Keratinocyte (primary cell): ENCODE results near the gene UXS1. TPM values are rescaled to one million over a fixed set of nuclear protein-coding genes. Genes with fewer than 3 reads are reported as not detected.

Source experiments
- DNase-seq: peaks from one replicate; pipeline ENCODE4 v3.0.0-alpha.2; 2011; ENCODE audit warnings: low read depth, missing footprints, low spot score
- FAIRE-seq: peaks from 2 replicates; lab custom pipeline; 2011; peaks lifted over from hg19 to GRCh38; lab: Jason Lieb, UNC
- H2AFZ ChIP-seq: 2 replicates; pipeline ENCODE4 v1.6.0; 2012; ENCODE audit warnings: low read length, control low read depth, inconsistent platforms; ENCODE audit not compliant: control insufficient read depth
- H3K27ac ChIP-seq: 2 replicates; pipeline ENCODE4 v1.5.1; 2011; ENCODE audit warnings: low read length; ENCODE audit not compliant: control insufficient read depth, insufficient read depth
- H3K27me3 ChIP-seq: 3 replicates; pipeline ENCODE4 v1.6.0; 2011; ENCODE audit warnings: low read length; ENCODE audit not compliant: control insufficient read depth, insufficient read depth; ENCODE audit errors: extremely low read depth
- H3K36me3 ChIP-seq, 2 experiments: 2 replicates in 1 of 2; 3 replicates in 1 of 2; pipeline ENCODE4 v1.5.1; 2011; ENCODE audit warnings: low read length in 2 of 2, mild to moderate bottlenecking in 1 of 2; ENCODE audit not compliant: control insufficient read depth in 2 of 2, insufficient read depth in 2 of 2; ENCODE audit errors: extremely low read depth in 1 of 2
- H3K4me1 ChIP-seq: 3 replicates; pipeline ENCODE4 v1.5.1; 2011; ENCODE audit warnings: low read length; ENCODE audit not compliant: control insufficient read depth, insufficient read depth; ENCODE audit errors: extremely low read depth
- H3K4me2 ChIP-seq: 3 replicates; pipeline ENCODE4 v1.6.0; 2011; ENCODE audit warnings: low read depth, low read length; ENCODE audit not compliant: control insufficient read depth, insufficient read depth; ENCODE audit errors: extremely low read depth
- H3K4me3 ChIP-seq, 3 experiments: fragments of 200-600 bp in 1 of 3; sonication (generic) in 1 of 3; 2 replicates in 2 of 3; 3 replicates in 1 of 3; pipeline ENCODE4 v1.5.1; 2011 to 2016; ENCODE audit warnings: low read length in 3 of 3, mild to moderate bottlenecking in 3 of 3, control low read depth in 2 of 3, inconsistent platforms in 1 of 3, low read depth in 1 of 3, mixed read lengths in 1 of 3, mixed run types in 1 of 3, moderate library complexity in 1 of 3; ENCODE audit not compliant: control insufficient read depth in 2 of 3, insufficient read depth in 2 of 3; ENCODE audit errors: extremely low read depth in 1 of 3
- H3K79me2 ChIP-seq: 2 replicates; pipeline ENCODE4 v1.6.0; 2012; ENCODE audit warnings: low read length; ENCODE audit not compliant: control insufficient read depth, insufficient read depth
- H3K9ac ChIP-seq: 3 replicates; pipeline ENCODE4 v1.6.0; 2011; ENCODE audit warnings: low read length; ENCODE audit not compliant: control insufficient read depth, insufficient read depth; ENCODE audit errors: extremely low read depth
- H3K9me1 ChIP-seq: 3 replicates; pipeline ENCODE4 v1.6.0; 2011; ENCODE audit warnings: low read length; ENCODE audit not compliant: control insufficient read depth, insufficient read depth; ENCODE audit errors: extremely low read depth
- H3K9me3 ChIP-seq: 2 replicates; pipeline ENCODE4 v1.5.1; 2012; ENCODE audit warnings: low read depth, low read length; ENCODE audit not compliant: control insufficient read depth
- H4K20me1 ChIP-seq: 3 replicates; pipeline ENCODE4 v1.6.0; 2011; ENCODE audit warnings: low read length; ENCODE audit not compliant: control insufficient read depth, insufficient read depth; ENCODE audit errors: extremely low read depth
- CTCF ChIP-seq, 3 experiments: IDR thresholded peaks in 1 of 3; conservative IDR thresholded peaks in 1 of 3; optimal IDR thresholded peaks in 1 of 3; 2 replicates in 2 of 3; 3 replicates in 1 of 3; pipeline versions ENCODE3 to v1.5.1; 2011; ENCODE audit warnings: low read length in 3 of 3, mild to moderate bottlenecking in 3 of 3, moderate library complexity in 2 of 3, control low read depth in 1 of 3, inconsistent platforms in 1 of 3; ENCODE audit not compliant: insufficient read depth in 2 of 3; ENCODE audit errors: extremely low read depth in 1 of 3
- EZH2 ChIP-seq: IDR thresholded peaks from one replicate; pipeline ENCODE4 v1.6.1; 2012; ENCODE audit warnings: inconsistent platforms, mild to moderate bottlenecking, low read length, moderate library complexity
- dilution Hi-C: fragments of 300-500 bp; cut with MboI; formaldehyde crosslinking; loops from one replicate; pipeline ENCODE4 v1.7.0; 2020; ENCODE audit warnings: low sequenced_read_pairs; ENCODE audit not compliant: extremely low pct_ligation_motif_present
- polyA plus RNA-seq, 5 experiments: library from polyadenylated mRNA; depleted of rRNA in 3 of 5; stranded (reverse) in 3 of 5; stranded (forward) in 1 of 5; unstranded in 1 of 5; fragments of >200 nt; gene quantifications; 1 replicate in 1 of 5; 2 replicates in 3 of 5; 3 replicates in 1 of 5; pipeline versions ENCODE4 v1.2.1 to v1.2.3, GENCODE V29; 2011 to 2012; ENCODE audit warnings: missing spikeins in 2 of 5, low read depth in 1 of 5, low replicate concordance in 1 of 5

Gene UXS1
- polyA plus RNA-seq, 1 donor (not counting 4 experiments of a cell fraction or from before 2014, with no cell fraction given) = 43.5 TPM

DNA sequence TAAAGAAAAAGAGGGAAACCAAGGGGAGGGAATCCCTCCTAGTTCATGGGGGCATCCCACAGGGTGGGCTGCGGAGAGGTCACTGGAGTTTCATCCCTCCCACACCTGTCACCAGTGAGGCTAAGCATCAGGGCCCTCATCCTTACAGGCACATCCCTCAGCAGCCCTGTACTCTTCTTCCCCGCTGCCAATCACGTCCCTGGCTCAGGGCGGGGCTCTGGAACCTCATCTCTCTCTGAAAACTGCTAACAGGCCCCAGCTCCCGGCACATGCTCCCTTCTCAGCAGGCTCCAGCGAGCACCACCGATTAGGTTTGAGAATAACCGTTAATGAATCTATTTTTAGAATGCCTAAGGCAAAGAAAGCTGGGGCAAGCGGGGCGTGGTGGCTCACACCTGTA lies 13.0 kb downstream of the UXS1 start:
- Histone ChIP-seq H3K9me3 (no peaks in the 10 kb centered on the region), H3K4me3 (no peak overlapping the region), H3K36me3 (no peaks in the 10 kb centered on the region), H3K27ac (no peak overlapping the region), H3K9me1 (no peaks in the 10 kb centered on the region), H3K4me2 (no peak overlapping the region), H3K4me1 (no peaks in the 10 kb centered on the region), H2AFZ (no peak overlapping the region), H3K27me3 (no peaks in the 10 kb centered on the region), H3K79me2 (peaks cover 22% of the 10 kb centered on the region), H3K9ac (no peak overlapping the region), H4K20me1 (peaks cover 3% of the 10 kb centered on the region)
- FAIRE-seq (no peak), DNase-seq (no peak)
- dilution Hi-C loops = no loop called here
- TF ChIP-seq CTCF (optimal IDR thresholded peaks at IDR 0.05 in 1 of 3, IDR thresholded peaks at IDR 0.05 in 1 of 3, conservative IDR thresholded peaks at IDR 0.05 in 1 of 3; ENCODE audit: extremely low read depth in 1 of 3, insufficient read depth in 2 of 3, low read length in 3 of 3) (no peak), EZH2 (no peak)

DNA sequence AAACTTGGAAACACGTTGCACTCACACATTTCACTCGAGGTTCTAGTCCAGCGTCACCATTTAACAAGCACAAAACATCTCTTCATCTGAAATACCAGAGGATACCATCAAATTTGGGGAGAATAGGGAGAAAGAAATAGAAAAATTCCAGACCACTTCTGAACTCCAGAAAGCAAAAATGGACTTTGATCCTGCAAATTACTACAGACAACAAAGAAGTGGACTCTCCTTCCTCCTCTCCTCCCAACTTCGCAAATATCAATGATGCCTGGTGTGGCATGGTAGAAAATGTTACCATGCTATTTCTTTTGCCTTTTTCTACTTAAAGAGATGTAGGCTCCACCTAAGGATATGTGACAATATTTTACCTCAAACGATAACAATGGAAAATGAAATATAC lies 13.5 kb downstream of the UXS1 start:
- H2AFZ ChIP-seq = no peak overlapping the region
- H3K36me3 ChIP-seq = no peaks in the 10 kb centered on the region
- H4K20me1 ChIP-seq = peaks cover 3% of the 10 kb centered on the region
- FAIRE-seq = no peak
- no peaks in the 10 kb centered on the region for H3K4me1 ChIP-seq
- H3K4me3 ChIP-seq = no peak overlapping the region
- no peaks in the 10 kb centered on the region for H3K9me1 ChIP-seq
- H3K4me2 ChIP-seq = no peak overlapping the region
- H3K79me2 ChIP-seq = peaks cover 19% of the 10 kb centered on the region
- TF ChIP-seq CTCF (optimal IDR thresholded peaks at IDR 0.05 in 1 of 3, IDR thresholded peaks at IDR 0.05 in 1 of 3, conservative IDR thresholded peaks at IDR 0.05 in 1 of 3; ENCODE audit: extremely low read depth in 1 of 3, insufficient read depth in 2 of 3, low read length in 3 of 3) (no peak), EZH2 (no peak)
- H3K27ac ChIP-seq = no peak overlapping the region
- dilution Hi-C loops = no loop called here
- H3K27me3 ChIP-seq = no peaks in the 10 kb centered on the region
- no peak overlapping the region for H3K9ac ChIP-seq
- no peak for DNase-seq
- H3K9me3 ChIP-seq = no peaks in the 10 kb centered on the region
